ENCODE measurements around the gene NEDD8.
A peak's percentile ranks its signal among the peaks of the same experiment; 100 is the strongest.

DNA sequence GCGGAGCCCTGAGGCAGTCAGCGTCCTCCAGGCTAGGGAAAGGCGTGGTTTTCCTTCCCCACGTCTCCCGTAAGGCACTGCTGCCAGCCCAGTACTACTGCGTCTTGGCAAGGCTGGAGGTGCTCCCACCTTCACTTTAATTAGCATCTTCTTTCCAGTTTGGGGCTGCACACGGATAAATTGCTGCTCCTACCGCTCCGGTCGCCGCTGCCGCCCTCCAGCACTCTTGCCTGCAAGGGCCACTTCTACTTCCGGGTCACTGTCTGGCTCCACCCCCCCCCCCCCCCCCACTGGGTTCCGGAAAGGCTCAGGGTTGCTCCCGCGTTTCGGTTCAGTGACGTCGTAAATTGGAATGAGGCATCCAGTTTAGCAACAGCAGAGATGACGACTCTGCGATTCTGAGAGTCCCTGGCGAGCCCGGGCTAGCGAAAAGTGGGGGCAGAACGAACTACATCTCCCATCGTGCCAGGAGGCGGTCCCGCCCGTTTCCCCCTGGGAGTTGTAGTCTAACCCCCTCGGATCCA is at the start of gene NEDD8:
- TF ChIP-seq CTCF (IDR thresholded peaks at IDR 0.05), result no peak
- TF ChIP-seq POLR2A (IDR thresholded peaks at IDR 0.05), result peak; percentile 45
